HepG2 (cell line): ENCODE data around the gene LARP1. TPM values are rescaled to one million over a fixed set of nuclear protein-coding genes. Genes with fewer than 3 reads are reported as not detected.

Experiments used
- ASH2L ChIP-seq: fragments of 300-600, 200-600 bp; sonication (generic); IDR thresholded peaks from 2 replicates; pipeline ENCODE4 v1.7.0; 2017; ENCODE audit warnings: low read depth, mild to moderate bottlenecking, moderate library complexity, mixed read lengths, low read length; ENCODE audit not compliant: insufficient read length
- CREB3 ChIP-seq: sonication (generic); formaldehyde crosslinking; IDR thresholded peaks from 2 replicates; pipeline ENCODE4 v1.5.0; 2020; ENCODE audit warnings: missing genetic modification reagents
- CTCF ChIP-seq: sonication (generic); formaldehyde crosslinking; IDR thresholded peaks from 2 replicates; pipeline ENCODE4 v1.5.0; 2020; ENCODE audit warnings: mild to moderate bottlenecking, missing genetic modification reagents, moderate library complexity
- EEA1 ChIP-seq: sonication (generic); formaldehyde crosslinking; IDR thresholded peaks from 2 replicates; pipeline ENCODE4 v1.5.1; 2020; ENCODE audit warnings: mild to moderate bottlenecking, missing genetic modification reagents, borderline replicate concordance
- FOXM1 ChIP-seq: sonication (generic); formaldehyde crosslinking; IDR thresholded peaks from 2 replicates; pipeline ENCODE4 v1.5.0; 2020; ENCODE audit warnings: missing genetic modification reagents
- KMT2A ChIP-seq: sonication (generic); formaldehyde crosslinking; IDR thresholded peaks from 2 replicates; pipeline ENCODE4 v1.4.0; 2020; ENCODE audit warnings: missing genetic modification reagents
- MXD4 ChIP-seq: IDR thresholded peaks from 2 replicates; pipeline ENCODE4 v1.6.1; 2016; ENCODE audit warnings: mild to moderate bottlenecking, missing biosample characterization, missing genetic modification reagents
- MYNN ChIP-seq: sonication (generic); formaldehyde crosslinking; IDR thresholded peaks from 2 replicates; pipeline ENCODE4 v1.4.0; 2020; ENCODE audit warnings: mild to moderate bottlenecking, low read depth, missing genetic modification reagents
- NAIF1 ChIP-seq: sonication (generic); formaldehyde crosslinking; IDR thresholded peaks from 2 replicates; pipeline ENCODE4 v1.5.0; 2020; ENCODE audit warnings: mild to moderate bottlenecking, missing genetic modification reagents, borderline replicate concordance
- NR3C1 ChIP-seq: sonication (generic); formaldehyde crosslinking; IDR thresholded peaks from 2 replicates; pipeline ENCODE4 v1.4.0; 2020; ENCODE audit warnings: missing genetic modification reagents
- PHF20 ChIP-seq: sonication (generic); formaldehyde crosslinking; IDR thresholded peaks from 2 replicates; pipeline ENCODE4 v1.5.0; 2020; ENCODE audit warnings: mild to moderate bottlenecking, missing genetic modification reagents
- RERE ChIP-seq: IDR thresholded peaks from 2 replicates; pipeline ENCODE4 v1.6.1; 2016; ENCODE audit warnings: low read depth, missing genetic modification reagents, missing compliant biosample characterization
- SCMH1 ChIP-seq: sonication (generic); formaldehyde crosslinking; IDR thresholded peaks from 2 replicates; pipeline ENCODE4 v1.9.0; 2021; ENCODE audit warnings: missing genetic modification reagents, mild to moderate bottlenecking, borderline replicate concordance
- SMARCE1 ChIP-seq: fragments of 450-650 bp; IDR thresholded peaks from 2 replicates; pipeline ENCODE4 v1.6.1; 2017; ENCODE audit warnings: borderline replicate concordance
- ZBTB7A ChIP-seq: sonication (generic); formaldehyde crosslinking; IDR thresholded peaks from 2 replicates; pipeline ENCODE4 v1.8.0; 2022; ENCODE audit warnings: mild to moderate bottlenecking, missing genetic modification reagents
- ZNF235 ChIP-seq: sonication (generic); formaldehyde crosslinking; IDR thresholded peaks from 2 replicates; pipeline ENCODE4 v1.8.1; 2023; ENCODE audit warnings: mild to moderate bottlenecking, missing genetic modification reagents, borderline replicate concordance
- ZNF567 ChIP-seq: sonication (generic); formaldehyde crosslinking; IDR thresholded peaks from 2 replicates; pipeline ENCODE4 v1.8.1; 2023; ENCODE audit warnings: mild to moderate bottlenecking, missing genetic modification reagents, borderline replicate concordance
- ZNF570 ChIP-seq: sonication (generic); formaldehyde crosslinking; IDR thresholded peaks from 2 replicates; pipeline ENCODE4 v1.4.0; 2020; ENCODE audit warnings: mild to moderate bottlenecking, missing genetic modification reagents, borderline replicate concordance
- ZNF589 ChIP-seq: sonication (generic); formaldehyde crosslinking; conservative IDR thresholded peaks from 2 replicates; pipeline ENCODE4 v1.8.0; 2022; ENCODE audit warnings: mild to moderate bottlenecking, moderate library complexity, missing genetic modification reagents
- ZNF83 ChIP-seq: sonication (generic); formaldehyde crosslinking; IDR thresholded peaks from 2 replicates; pipeline ENCODE4 v1.4.0; 2020; ENCODE audit warnings: missing genetic modification reagents, mild to moderate bottlenecking, borderline replicate concordance
- ZSCAN12 ChIP-seq: sonication (generic); formaldehyde crosslinking; IDR thresholded peaks from 2 replicates; pipeline ENCODE4 v1.9.0; 2021; ENCODE audit warnings: mild to moderate bottlenecking, missing genetic modification reagents
- polyA plus RNA-seq, 8 experiments: library from polyadenylated mRNA; depleted of rRNA in 3 of 8; stranded (reverse) in 7 of 8; unstranded in 1 of 8; fragments of >200 nt; fragmentation: Illumina TruSeq in 4 of 8; extraction: Trizol in 4 of 8; gene quantifications; 2 replicates each; pipeline versions ENCODE4 v1.2.1 to v1.2.3, GENCODE V29; 2011 to 2016; ENCODE audit warnings: low read depth in 4 of 8, missing spikeins in 1 of 8, mixed read lengths in 1 of 8; ENCODE audit not compliant: insufficient read depth in 1 of 8
- total RNA-seq, 5 experiments: library from RNA; depleted of rRNA; stranded (reverse); fragments of >200 nt; fragmentation: Illumina TruSeq; extraction: Trizol; gene quantifications; 2 replicates each; pipeline ENCODE4 v1.2.3, GENCODE V29; 2016; ENCODE audit warnings: low read depth in 1 of 5
- TF ChIP-seq, protein P1 (sequence below): IDR thresholded peaks from 2 replicates; pipeline ENCODE4 v1.6.1; 2016; ENCODE audit warnings: mild to moderate bottlenecking, missing biosample characterization, missing genetic modification reagents

Gene LARP1
- total and polyA plus RNA-seq, 2 of the 13 experiments (the other 11 are each of a cell fraction or from before 2014, with no cell fraction given), result 45.2 to 61.4 TPM

- TF ChIP-seq CTCF (0 out of 2 replicates have a peak, but pooled peaks have one; percentile 32), KMT2A (CRISPR knock-in tag) (no peak; the same call in 1 of the 2 replicates), FOXM1 (CRISPR knock-in tag) (no peak), EEA1 (CRISPR knock-in tag) (peak; percentile 56; the same call in 1 of the 2 replicates), ZNF83 (CRISPR knock-in tag) (no peak), SCMH1 (CRISPR knock-in tag) (no peak), ZNF235 (CRISPR knock-in tag) (no peak), ZNF589 (CRISPR knock-in tag) (peak; percentile 65; the same call in 1 of the 2 replicates), ZNF567 (CRISPR knock-in tag) (no peak), RERE (no peak), MYNN (no peak), ZSCAN12 (CRISPR knock-in tag) (no peak), PHF20 (peak; percentile 77), ZBTB7A (CRISPR knock-in tag) (no peak), NR3C1 (CRISPR knock-in tag) (no peak), NAIF1 (CRISPR knock-in tag) (no peak), MXD4 (CRISPR knock-in tag) (peak; percentile 50), ZNF570 (CRISPR knock-in tag) (no peak), CREB3 (no peak), ASH2L (peak; percentile 74), SMARCE1 (no peak)
- TF ChIP-seq, protein P1, sequence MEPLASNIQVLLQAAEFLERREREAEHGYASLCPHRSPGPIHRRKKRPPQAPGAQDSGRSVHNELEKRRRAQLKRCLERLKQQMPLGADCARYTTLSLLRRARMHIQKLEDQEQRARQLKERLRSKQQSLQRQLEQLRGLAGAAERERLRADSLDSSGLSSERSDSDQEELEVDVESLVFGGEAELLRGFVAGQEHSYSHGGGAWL, result peak; percentile 42; the same call in 1 of the 2 replicates
Measured at GRCh38 chr5:154858297-154858971, 103.3 kb downstream of the LARP1 start, which contains the start of gene CNOT8 (continued).
